Osteocyte (in vitro differentiated cells): ENCODE measurements around the gene PPFIA4. TPM values are rescaled to one million over a fixed set of nuclear protein-coding genes. Genes with fewer than 3 reads are reported as not detected.

ENCODE experiments used
- DNase-seq: peaks from one replicate; pipeline ENCODE4 v3.0.0; 2021; ENCODE audit warnings: mixed read lengths; ENCODE audit not compliant: unreplicated experiment; ENCODE audit errors: extremely low spot score
- H3K27ac Mint-ChIP-seq: one replicate; pipeline ENCODE4 v1.8.0; 2021; ENCODE audit warnings: mild to moderate bottlenecking, mixed read lengths; ENCODE audit not compliant: unreplicated experiment
- H3K27me3 Mint-ChIP-seq: one replicate; pipeline ENCODE4 v1.8.0; 2021; ENCODE audit warnings: mixed read lengths; ENCODE audit not compliant: unreplicated experiment
- H3K36me3 Mint-ChIP-seq: one replicate; pipeline ENCODE4 v1.8.0; 2021; ENCODE audit warnings: mixed read lengths; ENCODE audit not compliant: unreplicated experiment
- H3K4me1 Mint-ChIP-seq: one replicate; pipeline ENCODE4 v1.8.0; 2021; ENCODE audit warnings: mixed read lengths; ENCODE audit not compliant: unreplicated experiment
- H3K4me3 Mint-ChIP-seq: one replicate; pipeline ENCODE4 v1.8.0; 2021; ENCODE audit warnings: mild to moderate bottlenecking, moderate library complexity, mixed read lengths; ENCODE audit not compliant: unreplicated experiment
- H3K9me3 Mint-ChIP-seq: one replicate; pipeline ENCODE4 v1.8.0; 2021; ENCODE audit warnings: mixed read lengths; ENCODE audit not compliant: unreplicated experiment
- CTCF ChIP-seq: fragments of 200-600 bp; sonication (generic); IDR thresholded peaks from 2 replicates; pipeline ENCODE4 v1.5.0; 2021; ENCODE audit warnings: antibody characterized with exemption, mild to moderate bottlenecking, moderate library complexity
- total RNA-seq: library from RNA; stranded (reverse); gene quantifications from 2 replicates; pipeline ENCODE4 v1.2.1, GENCODE V29; 2021

The PPFIA4 gene
- total RNA-seq, 1 donor from 2014 or later = 1.4 TPM

- Mint-ChIP-seq H3K4me3 (no peak overlapping the region), H3K36me3 (no peaks in the 10 kb centered on the region), H3K27ac (no peak overlapping the region), H3K4me1 (peaks cover 15% of the 10 kb centered on the region), H3K27me3 (peaks cover 31% of the 10 kb centered on the region), H3K9me3 (no peaks in the 10 kb centered on the region)
- TF ChIP-seq CTCF = no peak
- no peak for DNase-seq
Measured at GRCh38 chr1:203052601-203053000, 26.3 kb downstream of the PPFIA4 start.

DNA sequence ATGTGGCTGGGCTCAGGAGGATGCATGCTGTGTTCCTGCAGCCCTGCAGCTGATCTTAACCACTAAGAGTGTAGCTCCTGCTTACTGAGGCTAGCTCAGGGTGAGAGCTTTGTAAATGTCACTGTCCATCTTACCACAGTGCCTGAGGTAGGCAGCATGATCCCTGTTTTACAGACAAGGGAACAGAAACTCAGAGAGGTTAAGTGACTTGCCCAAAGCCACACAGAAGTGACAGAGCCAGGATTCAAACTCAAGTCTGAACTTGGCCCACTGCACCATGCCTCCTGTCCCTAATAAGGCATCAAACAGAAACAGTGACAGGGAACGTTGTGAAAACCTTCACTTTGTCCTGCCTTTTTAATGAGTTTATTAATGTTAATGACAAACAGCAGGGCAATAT lies 27.9 kb downstream of the PPFIA4 start:
- H3K4me1 Mint-ChIP-seq = peaks cover 25% of the 10 kb centered on the region
- H3K36me3 Mint-ChIP-seq = no peaks in the 10 kb centered on the region
- TF ChIP-seq CTCF = no peak
- peaks cover 31% of the 10 kb centered on the region for H3K27me3 Mint-ChIP-seq
- DNase-seq = no peak
- H3K4me3 Mint-ChIP-seq = no peak overlapping the region
- H3K27ac Mint-ChIP-seq = no peak overlapping the region
- no peaks in the 10 kb centered on the region for H3K9me3 Mint-ChIP-seq

- no peaks in the 10 kb centered on the region for H3K36me3 Mint-ChIP-seq
- H3K27ac Mint-ChIP-seq = no peak overlapping the region
Measured at GRCh38 chr1:203054642-203055041, 28.4 kb downstream of the PPFIA4 start.

GRCh38 chr1:203055161-203055799 lies 29.0 kb downstream of the PPFIA4 start:
- DNase-seq = no peak
- Mint-ChIP-seq H3K36me3 (no peaks in the 10 kb centered on the region), H3K9me3 (no peaks in the 10 kb centered on the region), H3K4me1 (peaks cover 25% of the 10 kb centered on the region), H3K27ac (no peak overlapping the region), H3K4me3 (no peak overlapping the region), H3K27me3 (peaks cover 30% of the 10 kb centered on the region)
- no peak for TF ChIP-seq CTCF

More at GRCh38 chr1:203054642-203055041, 28.4 kb downstream of the PPFIA4 start:
- H3K4me3 Mint-ChIP-seq = no peak overlapping the region
- DNase-seq = no peak
- H3K4me1 Mint-ChIP-seq = peaks cover 25% of the 10 kb centered on the region
- H3K9me3 Mint-ChIP-seq = no peaks in the 10 kb centered on the region
- H3K27me3 Mint-ChIP-seq = peaks cover 31% of the 10 kb centered on the region
- TF ChIP-seq CTCF = no peak

- peaks cover 22% of the 10 kb centered on the region for H3K27me3 Mint-ChIP-seq
- H3K9me3 Mint-ChIP-seq = no peaks in the 10 kb centered on the region
- peaks cover 25% of the 10 kb centered on the region for H3K4me1 Mint-ChIP-seq
- no peak for TF ChIP-seq CTCF
- no peaks in the 10 kb centered on the region for H3K36me3 Mint-ChIP-seq
- no peak overlapping the region for H3K4me3 Mint-ChIP-seq
- no peak for DNase-seq
- H3K27ac Mint-ChIP-seq = no peak overlapping the region
Measured at GRCh38 chr1:203056012-203056411, 29.7 kb downstream of the PPFIA4 start.
